Omental fat pad (tissue), 4 donors: ENCODE measurements around the gene WNT5B. TPM values are rescaled to one million over a fixed set of nuclear protein-coding genes. Genes with fewer than 3 reads are reported as not detected.

Source experiments
- ATAC-seq: fragments of 150-250 bp; one replicate; pipeline ENCODE4 v1.9.1; 2016; ENCODE audit warnings: mild to moderate bottlenecking, moderate library complexity; ENCODE audit not compliant: low FRiP score
- DNase-seq: peaks from one replicate; pipeline ENCODE4 v3.0.0-alpha.2; 2019; ENCODE audit warnings: low spot score
- total RNA-seq, 4 donors: library from RNA; depleted of rRNA; stranded (reverse); fragments of >200 nt; gene quantifications; one replicate each; pipeline ENCODE4 v1.1.0, GENCODE V29; 2016
- TF ChIP-seq, protein P1 (sequence below), 3 donors: fragments of 450-650 bp; IDR thresholded peaks; one replicate each; pipeline ENCODE4 v1.5.1; 2016 to 2017; ENCODE audit warnings: antibody characterized with exemption in 3 of 3, mild to moderate bottlenecking in 3 of 3, moderate library complexity in 2 of 3

The WNT5B gene
- total RNA-seq, 4 donors from 2014 or later = 3.6 to 9.0 (median 4.0) TPM

DNA sequence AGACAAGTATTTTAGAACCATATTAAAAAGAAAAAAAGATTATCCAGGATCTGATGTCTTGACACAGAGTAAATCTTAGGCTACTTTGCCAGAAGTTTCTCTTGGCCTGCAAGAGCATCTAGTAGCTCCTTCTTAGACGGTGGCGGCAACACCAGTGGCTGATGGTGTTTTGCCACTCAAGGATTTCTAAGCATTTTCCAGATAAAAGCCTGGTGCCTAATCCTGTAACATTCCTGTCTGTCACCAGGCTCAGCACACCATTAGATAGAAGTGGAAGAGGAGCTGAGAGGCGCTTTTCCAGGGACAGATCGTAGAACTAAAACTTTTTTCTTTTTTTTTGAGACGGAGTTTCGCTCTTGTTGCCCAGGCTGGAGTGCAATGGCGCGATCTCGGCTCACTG is 14.0 kb downstream of the WNT5B start:
- ATAC-seq (no peak), DNase-seq (no peak)
- TF ChIP-seq, protein P1, sequence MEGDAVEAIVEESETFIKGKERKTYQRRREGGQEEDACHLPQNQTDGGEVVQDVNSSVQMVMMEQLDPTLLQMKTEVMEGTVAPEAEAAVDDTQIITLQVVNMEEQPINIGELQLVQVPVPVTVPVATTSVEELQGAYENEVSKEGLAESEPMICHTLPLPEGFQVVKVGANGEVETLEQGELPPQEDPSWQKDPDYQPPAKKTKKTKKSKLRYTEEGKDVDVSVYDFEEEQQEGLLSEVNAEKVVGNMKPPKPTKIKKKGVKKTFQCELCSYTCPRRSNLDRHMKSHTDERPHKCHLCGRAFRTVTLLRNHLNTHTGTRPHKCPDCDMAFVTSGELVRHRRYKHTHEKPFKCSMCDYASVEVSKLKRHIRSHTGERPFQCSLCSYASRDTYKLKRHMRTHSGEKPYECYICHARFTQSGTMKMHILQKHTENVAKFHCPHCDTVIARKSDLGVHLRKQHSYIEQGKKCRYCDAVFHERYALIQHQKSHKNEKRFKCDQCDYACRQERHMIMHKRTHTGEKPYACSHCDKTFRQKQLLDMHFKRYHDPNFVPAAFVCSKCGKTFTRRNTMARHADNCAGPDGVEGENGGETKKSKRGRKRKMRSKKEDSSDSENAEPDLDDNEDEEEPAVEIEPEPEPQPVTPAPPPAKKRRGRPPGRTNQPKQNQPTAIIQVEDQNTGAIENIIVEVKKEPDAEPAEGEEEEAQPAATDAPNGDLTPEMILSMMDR (IDR thresholded peaks at IDR 0.05) = no peak

DNA sequence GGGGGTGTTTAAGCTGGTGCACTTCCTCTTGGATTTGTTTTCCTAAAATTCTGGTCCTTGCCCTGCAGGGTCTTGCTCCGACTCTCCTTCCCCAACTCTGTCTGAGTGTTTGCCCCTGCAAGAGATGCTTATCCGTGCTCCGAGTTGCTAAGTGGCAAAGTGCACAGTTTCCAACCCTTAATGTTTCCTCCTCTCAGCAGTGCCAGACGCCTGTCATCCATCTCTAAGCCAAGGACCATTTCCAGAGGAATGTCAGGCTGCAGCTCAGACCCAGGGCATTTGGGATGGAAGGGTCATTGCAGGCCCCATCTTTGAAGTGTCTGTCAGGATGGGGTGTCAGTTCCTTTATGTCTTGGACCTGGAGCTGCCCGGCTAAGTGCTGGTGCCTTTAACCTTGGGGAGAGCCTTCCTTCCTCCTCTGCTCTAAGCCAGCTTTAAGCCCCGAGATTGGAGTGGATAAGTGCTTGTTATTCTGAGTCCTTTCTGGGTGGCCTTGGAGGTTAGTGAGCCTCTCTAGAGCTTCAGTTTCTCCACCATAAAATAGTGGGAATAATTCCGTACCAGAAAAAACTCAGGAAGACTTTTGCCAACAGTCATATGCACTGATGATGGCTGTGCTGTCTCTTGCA is 15.0 kb downstream of the WNT5B start:
- ATAC-seq (no peak), DNase-seq (no peak)
- TF ChIP-seq, protein P1 (IDR thresholded peaks at IDR 0.05) = no peak

DNA sequence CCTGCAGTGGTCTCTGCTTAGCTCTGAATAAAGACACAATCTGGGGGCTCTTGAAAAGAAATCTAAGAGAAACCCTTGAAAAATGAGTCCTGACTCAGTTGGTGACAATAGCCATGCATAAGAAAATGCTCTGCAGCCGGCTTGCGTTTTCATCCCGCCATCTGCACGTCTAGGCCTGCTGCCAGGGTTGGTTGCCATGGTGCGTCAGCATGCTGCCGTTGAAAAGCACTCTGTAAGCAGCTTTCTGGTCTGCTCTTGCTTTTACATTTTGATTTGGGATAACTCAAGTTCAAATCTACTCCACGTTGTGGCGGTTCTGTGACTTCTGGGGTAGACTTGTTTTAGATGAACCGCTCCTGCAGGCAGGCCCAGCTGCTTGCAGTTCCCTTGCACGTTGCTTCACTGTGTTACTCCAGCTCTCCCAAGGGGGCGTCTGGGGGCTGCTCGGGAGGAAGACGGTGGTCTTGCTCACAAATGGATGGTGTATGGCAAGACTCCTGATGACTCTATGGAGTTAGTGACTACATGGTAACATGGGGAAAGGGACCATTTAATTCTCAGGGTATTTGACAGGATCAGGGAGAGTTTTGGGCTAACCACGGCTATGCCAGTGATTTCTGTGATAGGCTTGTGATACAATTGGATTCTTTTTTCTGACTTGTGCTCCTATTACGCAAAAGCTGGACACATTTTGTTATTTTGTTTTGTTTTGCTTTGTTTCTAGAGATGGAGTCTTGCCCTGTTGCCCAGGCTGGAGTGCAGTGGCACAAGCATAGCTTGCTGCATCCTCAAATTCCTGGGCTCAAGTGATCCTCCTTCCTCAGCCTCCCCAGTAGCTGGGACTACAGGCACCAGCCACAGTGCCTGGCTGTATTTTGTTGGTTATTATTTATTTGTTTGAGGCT is 15.8 kb downstream of the WNT5B start:
- DNase-seq = no peak
- TF ChIP-seq, protein P1 (IDR thresholded peaks at IDR 0.05) = no peak
- no peak for ATAC-seq

DNA sequence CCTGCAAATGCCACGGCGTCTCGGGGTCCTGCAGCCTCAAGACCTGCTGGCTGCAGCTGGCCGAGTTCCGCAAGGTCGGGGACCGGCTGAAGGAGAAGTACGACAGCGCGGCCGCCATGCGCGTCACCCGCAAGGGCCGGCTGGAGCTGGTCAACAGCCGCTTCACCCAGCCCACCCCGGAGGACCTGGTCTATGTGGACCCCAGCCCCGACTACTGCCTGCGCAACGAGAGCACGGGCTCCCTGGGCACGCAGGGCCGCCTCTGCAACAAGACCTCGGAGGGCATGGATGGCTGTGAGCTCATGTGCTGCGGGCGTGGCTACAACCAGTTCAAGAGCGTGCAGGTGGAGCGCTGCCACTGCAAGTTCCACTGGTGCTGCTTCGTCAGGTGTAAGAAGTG is 16.8 kb downstream of the WNT5B start:
- TF ChIP-seq, protein P1 (IDR thresholded peaks at IDR 0.05) = no peak
- DNase-seq = no peak
- no peak for ATAC-seq

DNA sequence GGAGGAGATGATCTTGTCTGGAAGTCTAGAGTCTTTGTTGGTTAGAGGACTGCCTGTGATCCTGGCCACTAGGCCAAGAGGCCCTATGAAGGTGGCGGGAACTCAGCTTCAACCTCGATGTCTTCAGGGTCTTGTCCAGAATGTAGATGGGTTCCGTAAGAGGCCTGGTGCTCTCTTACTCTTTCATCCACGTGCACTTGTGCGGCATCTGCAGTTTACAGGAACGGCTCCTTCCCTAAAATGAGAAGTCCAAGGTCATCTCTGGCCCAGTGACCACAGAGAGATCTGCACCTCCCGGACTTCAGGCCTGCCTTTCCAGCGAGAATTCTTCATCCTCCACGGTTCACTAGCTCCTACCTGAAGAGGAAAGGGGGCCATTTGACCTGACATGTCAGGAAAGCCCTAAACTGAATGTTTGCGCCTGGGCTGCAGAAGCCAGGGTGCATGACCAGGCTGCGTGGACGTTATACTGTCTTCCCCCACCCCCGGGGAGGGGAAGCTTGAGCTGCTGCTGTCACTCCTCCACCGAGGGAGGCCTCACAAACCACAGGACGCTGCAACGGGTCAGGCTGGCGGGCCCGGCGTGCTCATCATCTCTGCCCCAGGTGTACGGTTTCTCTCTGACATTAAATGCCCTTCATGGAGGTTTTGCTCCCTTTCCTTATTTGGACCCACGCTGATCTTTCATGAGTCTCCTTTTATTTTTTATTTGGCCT is 17.7 kb downstream of the WNT5B start:
- DNase-seq (no peak), ATAC-seq (no peak)
- TF ChIP-seq, protein P1 (IDR thresholded peaks at IDR 0.05) = no peak

DNA sequence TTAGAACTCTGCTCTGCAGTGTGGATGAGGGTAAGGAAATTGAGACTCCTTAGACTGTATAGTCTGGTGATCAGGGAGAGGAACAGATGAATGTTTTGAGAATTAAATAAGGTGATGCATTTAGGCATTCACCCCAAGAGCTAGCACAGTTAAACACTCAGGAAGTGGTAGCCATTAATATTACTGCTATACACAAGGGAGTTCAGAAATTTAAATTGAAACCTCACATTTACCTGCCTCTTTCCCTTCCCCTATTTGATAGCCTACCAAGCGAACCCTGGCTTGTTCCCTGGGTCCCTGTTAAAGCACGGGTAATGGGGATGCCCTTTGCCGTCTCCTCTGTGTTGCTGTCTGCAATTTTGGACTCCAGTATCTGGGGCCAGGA is 18.2 kb downstream of the WNT5B start:
- DNase-seq (no peak), ATAC-seq (no peak)
- TF ChIP-seq, protein P1 (IDR thresholded peaks at IDR 0.05) = no peak
